MM.1S (cell line): Measurements from ENCODE around the gene S100P.

ENCODE experiments used
- DNase-seq: peaks from one replicate; pipeline ENCODE4 v3.0.0-alpha.2; 2015
- H2AFZ ChIP-seq: fragments of 300-600 bp; sonication (generic); 2 replicates; pipeline ENCODE4 v1.6.0; 2016; ENCODE audit warnings: antibody characterized with exemption, low read length
- H3F3A ChIP-seq: fragments of 300-600 bp; sonication (generic); 2 replicates; pipeline ENCODE4 v1.6.1; 2016; ENCODE audit warnings: mild to moderate bottlenecking, antibody characterized with exemption, low read length, moderate library complexity, mixed read lengths; ENCODE audit not compliant: insufficient read depth
- H3K27ac ChIP-seq: fragments of 300-600 bp; sonication (generic); 2 replicates; pipeline ENCODE4 v1.5.1; 2016; ENCODE audit warnings: mild to moderate bottlenecking, low read length
- H3K27me3 ChIP-seq: fragments of 300-600 bp; sonication (generic); replicated peaks from 2 replicates; pipeline ENCODE4 v1.6.0; 2016; ENCODE audit warnings: low read length; ENCODE audit not compliant: insufficient read depth
- H3K36me3 ChIP-seq: fragments of 300-600 bp; sonication (generic); replicated peaks from 2 replicates; pipeline ENCODE4 v1.6.1; 2016; ENCODE audit warnings: mild to moderate bottlenecking, low read length, mixed read lengths; ENCODE audit not compliant: insufficient read depth
- H3K4me1 ChIP-seq: fragments of 300-600 bp; sonication (generic); 2 replicates; pipeline ENCODE4 v1.6.1; 2016; ENCODE audit warnings: low read length, mixed read lengths
- H3K4me2 ChIP-seq: fragments of 300-600 bp; sonication (generic); 2 replicates; pipeline ENCODE4 v1.6.0; 2016; ENCODE audit warnings: low read depth, low read length
- H3K4me3 ChIP-seq: fragments of 300-600 bp; sonication (generic); 2 replicates; pipeline ENCODE4 v1.5.1; 2016; ENCODE audit warnings: low read length, mixed read lengths
- H3K79me2 ChIP-seq: fragments of 300-600 bp; sonication (generic); 2 replicates; pipeline ENCODE4 v1.6.1; 2016; ENCODE audit warnings: mixed run types, low read length, mixed read lengths
- H3K9ac ChIP-seq: fragments of 300-600 bp; sonication (generic); 2 replicates; pipeline ENCODE4 v1.6.1; 2016; ENCODE audit warnings: low read length, mixed read lengths
- H3K9me2 ChIP-seq: fragments of 300-600 bp; sonication (generic); replicated peaks from 2 replicates; pipeline ENCODE4 v1.6.1; 2016; ENCODE audit warnings: mild to moderate bottlenecking, low read length, mixed read lengths; ENCODE audit not compliant: insufficient read depth
- H3K9me3 ChIP-seq: fragments of 300-600 bp; sonication (generic); replicated peaks from 2 replicates; pipeline ENCODE4 v1.6.1; 2016; ENCODE audit warnings: mild to moderate bottlenecking, low read length, mixed read lengths; ENCODE audit not compliant: insufficient read depth
- H4K20me1 ChIP-seq: fragments of 300-600 bp; sonication (generic); 2 replicates; pipeline ENCODE4 v1.6.1; 2016; ENCODE audit warnings: mild to moderate bottlenecking, low read length, moderate library complexity, mixed read lengths; ENCODE audit not compliant: insufficient read depth
- CTCF ChIP-seq: fragments of 300-600 bp; sonication (generic); IDR thresholded peaks from 2 replicates; pipeline ENCODE4 v1.5.1; 2016; ENCODE audit warnings: antibody characterized with exemption, low read length, mixed read lengths
- EZH2 ChIP-seq: fragments of 300-600 bp; sonication (generic); optimal IDR thresholded peaks from 2 replicates; pipeline ENCODE3; 2017; ENCODE audit warnings: low read depth, mild to moderate bottlenecking, antibody characterized with exemption, low read length, mixed read lengths
- EZH2phosphoT487 ChIP-seq: fragments of 300-600 bp; sonication (generic); IDR thresholded peaks from 2 replicates; pipeline ENCODE4 v1.6.1; 2018; ENCODE audit warnings: antibody characterized with exemption, low read length

The S100P gene

DNA sequence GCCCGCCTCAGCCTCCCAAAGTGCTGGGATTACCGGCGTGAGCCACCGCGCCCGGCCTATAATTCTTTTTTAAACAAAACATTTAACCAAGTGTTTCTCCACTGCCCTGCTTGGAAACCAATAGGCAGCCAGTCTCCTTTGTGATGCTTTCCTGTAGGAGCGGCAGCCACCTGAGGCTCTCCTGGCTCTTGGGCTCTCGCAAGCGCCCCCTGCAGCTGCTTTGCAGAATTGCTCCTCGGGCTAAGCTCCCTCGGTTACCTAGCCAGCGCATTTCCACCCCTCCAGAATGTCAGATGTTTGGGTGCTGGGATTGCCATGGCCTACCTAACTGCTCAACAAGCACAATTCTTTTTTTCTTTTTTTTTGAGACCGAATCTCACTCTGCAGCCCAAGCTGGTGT, 7.7 kb downstream of the S100P start:
- no peaks in the 10 kb centered on the region for H3K36me3 ChIP-seq
- H3K27me3 ChIP-seq: no peaks in the 10 kb centered on the region
- no peak overlapping the region for H2AFZ ChIP-seq
- no peaks in the 10 kb centered on the region for H3K79me2 ChIP-seq
- no peaks in the 10 kb centered on the region for H3K4me1 ChIP-seq
- TF ChIP-seq EZH2phosphoT487 (no peak), CTCF (peak; percentile 27), EZH2 (no peak)
- H3F3A ChIP-seq: no peaks in the 10 kb centered on the region
- H3K4me2 ChIP-seq: no peak overlapping the region
- H3K27ac ChIP-seq: no peak overlapping the region
- DNase-seq: no peak
- H3K9ac ChIP-seq: no peak overlapping the region
- no peaks in the 10 kb centered on the region for H3K9me2 ChIP-seq
- H4K20me1 ChIP-seq: no peaks in the 10 kb centered on the region
- H3K4me3 ChIP-seq: no peak overlapping the region
- H3K9me3 ChIP-seq: no peaks in the 10 kb centered on the region

DNA sequence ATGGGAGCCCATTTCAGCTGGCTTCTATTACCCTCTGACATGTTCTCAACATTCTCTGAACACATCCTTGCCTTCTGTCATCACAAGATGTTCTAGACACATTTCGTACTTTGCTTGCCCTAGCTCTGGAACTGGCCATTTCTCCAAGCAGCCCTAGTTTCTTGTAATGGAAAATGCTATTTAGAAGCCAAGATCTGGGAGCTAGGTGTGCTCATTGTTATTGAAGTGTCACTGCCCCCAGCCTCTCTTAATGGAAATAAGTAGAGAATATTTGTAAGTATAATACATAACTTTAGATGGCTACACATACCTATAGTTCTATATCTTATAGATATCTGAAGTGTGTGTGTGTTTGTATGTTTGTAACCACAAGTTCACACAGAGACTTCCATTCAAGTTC, 9.1 kb downstream of the S100P start:
- no peak for TF ChIP-seq EZH2phosphoT487
- TF ChIP-seq EZH2: no peak
- no peak for TF ChIP-seq CTCF
- H3K79me2 ChIP-seq: peaks cover 10% of the 10 kb centered on the region

GRCh38 chr4:6703786-6704185, 10.1 kb downstream of the S100P start:
- H3F3A ChIP-seq: no peaks in the 10 kb centered on the region
- H2AFZ ChIP-seq: no peak overlapping the region
- no peaks in the 10 kb centered on the region; the same call in 1 of the 2 replicates for H3K36me3 ChIP-seq
- H4K20me1 ChIP-seq: no peaks in the 10 kb centered on the region
- H3K4me3 ChIP-seq: no peak overlapping the region
- no peak overlapping the region for H3K9ac ChIP-seq
- no peaks in the 10 kb centered on the region for H3K27me3 ChIP-seq
- DNase-seq: no peak
- H3K9me3 ChIP-seq: no peaks in the 10 kb centered on the region
- H3K27ac ChIP-seq: no peak overlapping the region
- H3K4me1 ChIP-seq: peaks cover 5% of the 10 kb centered on the region; the same call in 1 of the 2 replicates
- no peak for TF ChIP-seq EZH2
- no peak for TF ChIP-seq EZH2phosphoT487
- TF ChIP-seq CTCF: no peak
- H3K79me2 ChIP-seq: peaks cover 20% of the 10 kb centered on the region
- no peaks in the 10 kb centered on the region for H3K9me2 ChIP-seq
- H3K4me2 ChIP-seq: no peak overlapping the region

More for the DNA sequence above, 9.1 kb downstream of the S100P start:
- H3K27me3 ChIP-seq: no peaks in the 10 kb centered on the region
- no peaks in the 10 kb centered on the region for H3K9me3 ChIP-seq
- no peak overlapping the region for H3K27ac ChIP-seq
- H3F3A ChIP-seq: no peaks in the 10 kb centered on the region
- no peak overlapping the region for H2AFZ ChIP-seq
- H3K9ac ChIP-seq: no peak overlapping the region
- no peaks in the 10 kb centered on the region for H3K4me1 ChIP-seq
- no peak overlapping the region for H3K4me3 ChIP-seq
- H3K4me2 ChIP-seq: no peak overlapping the region
- H3K9me2 ChIP-seq: no peaks in the 10 kb centered on the region
- no peaks in the 10 kb centered on the region for H4K20me1 ChIP-seq
- H3K36me3 ChIP-seq: no peaks in the 10 kb centered on the region; the same call in 1 of the 2 replicates
- no peak for DNase-seq
